HG03469 (cell line): ENCODE data around the gene SCN5A.

ENCODE experiments used
- ATAC-seq: cut with Tn5 transposase; IDR thresholded peaks from one replicate; pipeline ENCODE4 v1.9.1; 2021; ENCODE audit warnings: mild to moderate bottlenecking, moderate library complexity, moderate number of reproducible peaks; ENCODE audit not compliant: unreplicated experiment

Gene SCN5A

DNA sequence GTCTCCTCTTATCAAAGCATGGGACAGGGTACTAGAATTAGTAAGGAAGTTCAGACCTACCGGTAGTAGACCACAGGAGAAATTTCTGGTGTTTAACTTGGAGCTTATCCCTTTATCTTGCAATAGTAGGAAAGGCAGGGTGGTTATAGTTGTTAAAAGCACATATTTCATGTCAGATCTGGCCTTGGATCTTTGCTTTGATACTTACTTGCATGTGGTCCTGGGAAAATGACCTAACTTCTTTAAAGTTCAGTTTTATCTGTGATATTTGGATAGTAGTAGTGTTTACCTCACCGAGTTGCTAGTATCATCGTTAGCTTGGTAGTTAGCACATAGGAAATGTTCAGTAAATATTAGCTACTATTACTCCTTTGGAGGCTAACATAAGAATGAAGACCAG, 137.9 kb downstream of the SCN5A start:
- no peak for ATAC-seq

DNA sequence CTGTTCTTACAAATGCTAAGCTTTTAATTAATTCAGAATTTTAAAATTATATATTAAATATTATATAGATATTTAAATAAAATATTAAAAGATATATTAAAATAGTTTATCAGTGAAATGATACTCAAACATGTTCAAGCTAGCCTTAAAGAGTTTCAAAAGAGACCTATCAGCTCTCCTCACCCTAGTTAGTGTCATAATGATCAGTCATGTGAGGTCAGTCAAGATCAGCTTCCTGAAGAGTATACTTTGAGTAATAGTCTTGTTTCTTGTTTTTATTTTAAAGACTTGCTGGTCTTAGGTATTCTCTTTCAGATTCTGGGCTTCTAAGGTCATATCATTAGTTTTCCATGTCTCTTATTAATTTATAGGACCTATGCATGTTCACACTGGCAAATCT, 138.9 kb downstream of the SCN5A start:
- ATAC-seq = no peak

DNA sequence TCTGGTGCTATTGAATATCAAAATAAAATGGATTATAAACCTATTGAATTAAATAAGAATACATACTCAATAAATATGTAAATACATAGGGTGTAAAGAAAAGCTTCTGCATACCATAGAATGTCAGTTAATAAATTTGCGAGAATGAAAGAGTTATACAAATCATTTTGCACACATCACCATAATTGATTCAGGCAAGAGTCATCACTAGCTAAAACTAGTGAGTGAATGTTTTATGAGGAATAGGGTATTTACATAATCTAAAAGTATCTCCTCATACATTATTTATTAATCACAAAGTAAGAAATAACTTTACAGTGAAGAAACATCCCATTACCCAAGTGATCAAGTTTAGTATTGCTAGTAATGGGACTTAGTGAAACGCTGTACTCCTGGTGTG, 139.8 kb downstream of the SCN5A start:
- no peak for ATAC-seq

DNA sequence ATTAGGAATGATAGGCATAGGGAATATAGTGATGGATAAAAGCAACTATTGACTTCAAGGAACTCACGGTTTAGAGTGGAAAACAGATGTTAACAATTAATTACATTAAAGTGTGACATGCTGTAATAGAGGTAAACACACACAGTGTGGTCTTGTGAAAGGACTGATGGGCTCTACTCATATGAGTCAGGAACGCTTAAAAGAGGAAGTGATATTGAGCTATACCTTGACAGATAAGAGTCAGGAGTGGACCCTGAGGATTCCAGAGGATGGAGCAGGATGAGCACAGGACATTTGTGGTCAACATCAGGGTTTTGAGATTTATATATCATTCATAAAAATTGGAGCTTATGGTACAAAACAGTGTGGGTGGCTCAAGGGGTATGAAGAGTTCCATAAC, 142.4 kb downstream of the SCN5A start:
- peak; percentile 97 for ATAC-seq

DNA sequence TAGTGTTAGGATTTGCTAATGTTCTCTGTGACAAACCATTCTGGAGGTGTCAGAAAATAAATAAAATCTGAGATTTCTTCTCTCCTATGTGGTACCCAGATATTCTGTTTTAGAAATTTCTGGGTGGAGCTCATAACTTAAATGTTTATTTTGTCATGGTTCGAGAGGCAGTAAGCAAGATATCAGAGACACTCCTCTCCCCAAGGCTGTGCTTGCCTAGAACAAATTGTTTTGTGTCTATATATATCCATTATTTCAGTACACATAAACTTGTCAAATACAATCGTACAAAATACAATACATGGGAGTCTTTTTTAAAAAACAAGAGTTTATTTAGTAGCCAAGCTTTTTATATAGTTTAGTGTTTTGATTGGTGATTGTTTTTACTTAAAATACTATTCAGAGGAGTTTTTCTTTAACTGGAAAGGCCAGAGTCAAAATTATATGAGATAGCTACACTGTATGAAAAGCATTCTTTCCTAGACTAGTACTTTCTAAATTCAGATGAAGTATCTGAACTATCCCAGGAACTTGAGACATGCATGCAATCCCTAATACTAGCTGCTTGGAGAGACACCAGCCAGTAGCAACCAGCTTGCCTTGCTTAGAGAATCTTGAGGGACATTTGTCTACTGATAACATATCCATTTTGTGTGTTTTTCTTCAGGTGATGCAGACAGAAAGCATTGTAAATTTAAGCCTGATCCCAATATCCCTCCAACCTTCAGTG, 148.6 kb downstream of the SCN5A start:
- no peak for ATAC-seq
